ENCODE data around the gene DNAJB2.
A peak's percentile ranks its signal among the peaks of the same experiment; 100 is the strongest.
"Not testable (repeated sequence)": the region's sequence is repeated elsewhere in the genome, so short reads cannot be mapped to it uniquely, and the experiment has no call there.

DNAJB2 gene

GRCh38 chr2:219258942-219259341 is 20.2 kb upstream of the DNAJB2 start:
- not testable (repeated sequence) for DNase-seq (ENCODE audit: low read depth)

GRCh38 chr2:219261024-219261855 is 17.9 kb upstream of the DNAJB2 start:
- DNase-seq (ENCODE audit: low read depth): no peak

GRCh38 chr2:219266232-219266631 is 12.9 kb upstream of the DNAJB2 start:
- no peak for DNase-seq (ENCODE audit: low read depth)

- DNase-seq (ENCODE audit: low read depth): no peak
These were observed 12.3 kb upstream of the DNAJB2 start for GRCh38 chr2:219266886-219267285.

GRCh38 chr2:219268294-219268693 is 10.9 kb upstream of the DNAJB2 start:
- DNase-seq (ENCODE audit: low read depth): no peak

GRCh38 chr2:219269362-219270054 is 9.7 kb upstream of the DNAJB2 start:
- DNase-seq (ENCODE audit: low read depth): no peak

GRCh38 chr2:219270055-219270372 is 9.2 kb upstream of the DNAJB2 start:
- no peak for DNase-seq (ENCODE audit: low read depth)

GRCh38 chr2:219271021-219271420 is 8.1 kb upstream of the DNAJB2 start:
- DNase-seq (ENCODE audit: low read depth): no peak

- DNase-seq (ENCODE audit: low read depth): no peak
These were observed 6.8 kb upstream of the DNAJB2 start for GRCh38 chr2:219272356-219272755.

GRCh38 chr2:219272995-219273394 is 6.2 kb upstream of the DNAJB2 start:
- no peak for DNase-seq (ENCODE audit: low read depth)

GRCh38 chr2:219273937-219274336 is 5.2 kb upstream of the DNAJB2 start:
- no peak for DNase-seq (ENCODE audit: low read depth)

- peak; percentile 14 for DNase-seq (ENCODE audit: low read depth)
These were observed 4.7 kb upstream of the DNAJB2 start for GRCh38 chr2:219274361-219274921.

- DNase-seq (ENCODE audit: low read depth): peak; percentile 51
These were observed 1.2 kb upstream of the DNAJB2 start for GRCh38 chr2:219277703-219278654.

GRCh38 chr2:219278655-219279150 is 463 bp upstream of the DNAJB2 start:
- DNase-seq (ENCODE audit: low read depth): no peak

- DNase-seq (ENCODE audit: low read depth): no peak
These were observed 850 bp downstream of the DNAJB2 start for GRCh38 chr2:219279916-219280516.

GRCh38 chr2:219280651-219281050 is 1.5 kb downstream of the DNAJB2 start:
- no peak for DNase-seq (ENCODE audit: low read depth)

- no peak for DNase-seq (ENCODE audit: low read depth)
These were observed 2.4 kb downstream of the DNAJB2 start for GRCh38 chr2:219281588-219281987.

- no peak for DNase-seq (ENCODE audit: low read depth)
These were observed 3.2 kb downstream of the DNAJB2 start for GRCh38 chr2:219282375-219282774.

- DNase-seq (ENCODE audit: low read depth): no peak
These were observed 3.9 kb downstream of the DNAJB2 start for GRCh38 chr2:219282943-219283581.

- DNase-seq (ENCODE audit: low read depth): no peak
These were observed 5.6 kb downstream of the DNAJB2 start for GRCh38 chr2:219284501-219285372.
